Mucosa of gallbladder (tissue), 1 donor: ENCODE data around the gene TNNI3. TPM values are rescaled to one million over a fixed set of nuclear protein-coding genes. Genes with fewer than 3 reads are reported as not detected.
"Not testable (repeated sequence)": the region's sequence is repeated elsewhere in the genome, so short reads cannot be mapped to it uniquely, and the experiment has no call there.

Experiments
- DNase-seq: peaks from one replicate; pipeline ENCODE4 v3.0.0-alpha.2; 2020; ENCODE audit warnings: low spot score
- total RNA-seq: library from RNA; stranded (reverse); gene quantifications from one replicate; pipeline ENCODE4 v1.2.1, GENCODE V29; 2021
- donor health status: DM: no; HTN: no; CAD: no.

Gene TNNI3
- total RNA-seq, 1 donor from 2014 or later: not detected

DNA sequence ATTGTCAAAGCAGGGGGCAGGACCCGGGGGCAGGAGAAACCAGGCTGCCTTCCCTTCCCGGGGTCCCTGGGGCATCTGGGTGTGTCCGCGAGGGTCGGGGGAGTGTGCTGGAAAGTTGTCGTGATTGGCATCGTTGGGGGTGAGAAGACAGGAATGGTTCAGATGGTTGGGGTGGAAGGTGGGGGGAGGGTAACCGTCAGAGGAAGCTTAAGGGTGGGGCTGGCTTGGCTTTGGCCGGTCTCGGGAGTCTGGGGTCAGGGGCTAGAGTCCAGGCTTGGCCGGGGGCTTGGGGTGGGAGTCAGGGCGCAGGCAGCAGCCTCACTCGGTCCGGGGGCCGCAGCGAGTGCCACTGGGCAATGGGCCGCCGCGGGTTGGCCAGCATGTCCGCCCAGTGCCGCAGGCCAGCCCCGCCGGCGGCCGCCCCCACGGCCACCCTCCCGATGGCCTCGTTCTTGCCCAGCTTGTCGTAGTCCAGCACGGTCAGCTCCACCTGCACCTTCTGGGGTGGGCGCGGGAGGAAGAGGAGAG is 15.7 kb upstream of the TNNI3 start:
- DNase-seq: no peak

DNA sequence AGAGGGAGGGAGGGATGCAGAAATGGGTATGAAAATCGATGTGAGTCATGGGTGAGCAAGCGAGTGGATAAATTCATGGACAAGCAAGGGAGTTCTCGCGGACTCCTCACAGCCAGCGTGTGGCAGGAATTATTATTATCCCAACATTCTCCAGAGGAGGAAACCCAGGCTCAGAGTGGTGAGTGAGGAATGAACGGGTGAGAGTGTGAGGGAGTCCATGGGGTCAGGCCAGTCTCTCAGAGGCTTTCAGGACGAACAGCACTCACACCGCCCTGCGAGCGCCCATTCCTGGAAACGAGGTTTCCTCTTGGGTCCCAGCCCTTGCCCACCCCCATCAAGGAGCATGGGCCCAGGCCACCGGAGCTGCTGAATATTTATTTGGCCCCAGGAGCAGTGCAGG is 15.2 kb upstream of the TNNI3 start:
- no peak for DNase-seq

DNA sequence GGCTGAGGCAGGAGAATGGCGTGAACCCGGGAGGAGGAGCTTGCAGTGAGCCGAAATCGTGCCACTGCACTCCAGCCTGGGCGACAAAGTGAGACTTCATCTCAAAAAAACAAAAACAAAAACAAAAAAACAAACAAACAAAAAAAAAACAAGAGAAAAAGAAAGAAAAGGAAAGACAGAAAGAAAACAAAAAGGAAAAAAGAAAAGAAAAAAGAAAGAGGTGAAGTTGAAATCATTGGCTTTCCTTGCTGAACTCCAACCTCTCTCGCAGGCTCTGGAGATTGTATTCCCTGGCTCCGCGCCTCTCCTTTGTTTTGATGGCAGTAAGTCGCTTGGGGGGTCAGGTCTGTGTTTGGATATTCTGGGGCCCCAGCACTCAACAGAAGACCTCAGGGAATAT is 14.8 kb upstream of the TNNI3 start:
- DNase-seq: not testable (repeated sequence)

DNA sequence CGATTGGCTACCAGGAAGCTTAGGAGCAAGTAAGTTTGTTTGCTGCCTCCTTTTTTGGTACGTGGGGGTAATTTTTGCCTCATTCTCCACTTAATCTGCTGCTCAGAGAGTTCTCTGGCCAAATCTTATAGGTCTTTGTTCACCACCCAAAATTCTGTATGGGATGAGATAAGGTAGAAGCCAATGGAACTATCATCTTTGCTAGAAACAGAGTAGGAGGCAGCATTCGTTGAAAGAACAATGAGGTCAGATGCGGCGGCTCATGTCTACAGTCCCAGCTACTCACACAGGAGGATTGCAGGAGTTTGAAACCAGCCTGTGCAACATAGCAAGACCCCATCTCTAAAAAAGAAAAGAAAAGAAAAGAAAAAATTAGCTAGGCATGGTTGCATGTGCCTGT is 13.9 kb upstream of the TNNI3 start:
- no peak for DNase-seq

DNA sequence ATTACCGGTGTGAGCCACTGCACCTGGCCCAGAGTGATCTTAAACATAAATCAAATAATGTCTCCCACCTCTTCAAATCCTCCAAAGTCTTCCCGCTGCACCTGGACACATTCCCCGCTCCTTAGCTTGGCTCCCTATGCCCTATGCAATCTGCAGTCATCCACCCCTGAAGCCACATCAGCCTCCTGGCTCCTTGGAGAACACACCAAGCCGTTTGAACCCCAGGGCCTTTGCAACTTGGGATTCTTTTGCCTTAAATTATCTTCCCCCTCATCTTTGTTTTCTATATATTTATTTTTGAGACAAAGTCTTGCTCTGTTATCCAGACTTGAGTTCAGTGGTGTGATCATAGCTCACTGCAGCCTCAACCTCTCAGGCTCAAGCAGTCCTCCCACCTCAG is 11.6 kb upstream of the TNNI3 start:
- DNase-seq: no peak

DNA sequence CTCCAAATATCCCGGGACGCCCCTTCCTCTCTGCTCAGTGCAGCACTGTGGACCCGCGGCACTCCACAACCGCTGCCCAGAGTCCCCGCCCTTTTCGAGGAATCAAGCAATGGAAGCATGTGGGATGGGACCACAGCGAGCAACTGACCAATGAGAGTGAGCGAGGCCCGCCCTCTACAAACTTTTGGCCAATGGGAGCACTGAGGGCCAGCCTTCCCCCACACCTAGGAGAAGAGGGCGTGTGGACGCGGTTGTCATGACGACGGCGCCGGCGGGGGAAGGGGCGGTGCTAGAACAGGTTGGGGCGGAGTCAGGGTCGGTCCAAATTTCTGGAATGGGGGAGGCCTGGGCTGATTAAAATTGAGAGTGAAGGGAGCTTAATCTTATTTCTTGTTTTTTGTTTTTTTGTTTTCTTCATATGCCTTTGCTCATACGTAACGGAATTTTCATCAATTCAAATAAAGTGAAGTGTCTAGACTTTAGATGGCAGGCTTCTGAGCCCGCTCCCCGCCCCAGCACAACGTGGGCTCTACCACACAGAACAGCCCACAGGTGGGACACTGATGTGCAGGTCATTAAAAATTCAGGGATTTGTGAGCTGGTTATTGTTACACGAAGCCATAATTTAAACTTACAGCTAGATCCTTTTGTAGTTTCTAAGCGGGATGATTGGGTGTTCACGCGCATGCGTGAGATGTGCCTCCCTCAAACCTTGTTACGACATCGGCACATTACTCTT is 9.2 kb upstream of the TNNI3 start, which contains the start of gene DNAAF3:
DNAAF3 (minus strand) TSS at position 84 of the 739 bp plus-strand sequence. CDS start 200 bp downstream, outside the sequence.
- DNase-seq: peak; percentile 95

DNA sequence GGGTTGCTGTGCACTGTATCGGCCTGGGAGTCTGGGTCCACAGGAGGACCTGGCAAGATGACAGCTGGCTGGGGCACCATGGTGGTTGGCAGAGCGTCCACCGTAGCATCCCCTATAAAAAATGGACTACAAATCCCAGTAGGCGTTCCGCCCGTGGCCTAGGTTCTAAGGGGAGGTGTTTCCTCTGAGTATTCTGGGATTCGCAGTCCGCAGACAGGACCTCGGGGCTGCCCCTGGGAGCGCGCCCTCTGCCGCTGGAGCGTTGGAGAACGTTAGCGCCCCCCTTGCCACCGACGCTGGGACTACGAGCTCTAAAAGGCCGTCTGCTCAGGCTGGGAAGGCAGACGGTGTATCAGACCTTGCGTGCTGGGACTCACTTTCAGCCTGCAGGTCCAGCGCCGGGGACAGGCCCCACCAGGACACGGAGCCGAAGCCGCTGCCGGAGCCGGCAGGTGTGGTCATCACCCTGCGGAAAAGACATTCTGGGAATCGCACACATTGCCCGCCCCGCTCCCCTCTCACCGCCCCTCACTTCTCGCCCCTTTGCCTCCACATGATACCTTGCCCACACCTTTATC is 8.5 kb upstream of the TNNI3 start:
- DNase-seq: peak; percentile 43

DNA sequence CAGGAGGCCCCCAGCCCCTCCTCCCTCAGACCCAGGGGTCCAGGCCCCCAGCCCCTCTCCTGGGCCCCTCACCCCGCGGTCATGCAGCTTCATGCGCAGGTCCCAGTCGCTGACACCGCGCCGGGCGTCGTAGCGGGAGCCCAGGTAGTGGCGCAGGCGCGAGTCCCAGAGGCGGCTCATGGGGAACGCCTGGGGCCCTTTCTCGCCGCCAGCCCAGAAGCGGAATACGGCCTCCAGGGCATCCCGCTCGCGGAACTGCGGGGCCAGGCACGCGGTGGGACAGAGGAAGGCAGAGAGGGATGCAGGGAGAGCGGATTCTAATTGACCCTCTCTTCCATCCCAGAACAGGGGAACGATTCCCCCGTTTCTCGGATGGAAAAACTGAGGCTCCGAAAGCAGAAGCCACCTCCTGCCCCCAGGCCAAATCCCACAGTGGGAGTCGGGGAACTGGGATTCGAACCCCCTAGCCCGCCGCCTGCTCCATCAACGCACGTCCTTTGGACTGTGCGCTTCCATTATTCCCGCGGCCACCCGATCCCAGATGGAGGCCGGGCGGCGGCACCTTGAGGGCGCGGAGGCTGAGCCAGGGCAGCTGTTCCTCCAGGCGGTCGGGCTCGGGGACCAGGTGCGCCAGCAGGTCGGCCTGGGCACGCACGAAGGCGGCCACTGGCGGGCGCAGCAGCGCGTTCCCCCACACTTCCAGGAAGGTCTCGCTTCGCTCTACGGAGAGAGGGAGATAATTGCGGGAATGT is 4.2 kb upstream of the TNNI3 start:
- no peak for DNase-seq

DNA sequence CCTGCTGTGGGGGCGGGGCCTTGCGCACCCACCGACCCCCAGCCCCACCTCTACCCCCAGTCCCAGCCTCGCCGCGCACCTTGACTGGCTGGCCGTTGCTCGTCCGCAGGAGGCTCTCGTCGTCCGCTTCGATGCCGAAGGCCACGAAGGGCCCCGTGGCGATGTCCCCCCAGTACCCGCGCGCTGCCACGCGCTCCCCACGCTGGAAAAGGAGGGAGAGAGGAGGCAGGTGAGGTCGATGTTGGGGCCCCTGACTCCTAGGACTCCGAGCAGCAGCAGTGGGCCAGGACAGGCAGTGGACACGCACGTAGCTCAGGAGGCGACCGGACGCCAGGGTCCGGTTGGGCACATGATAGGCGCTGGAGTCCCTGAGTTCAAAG is 3.4 kb upstream of the TNNI3 start:
- no peak for DNase-seq

DNA sequence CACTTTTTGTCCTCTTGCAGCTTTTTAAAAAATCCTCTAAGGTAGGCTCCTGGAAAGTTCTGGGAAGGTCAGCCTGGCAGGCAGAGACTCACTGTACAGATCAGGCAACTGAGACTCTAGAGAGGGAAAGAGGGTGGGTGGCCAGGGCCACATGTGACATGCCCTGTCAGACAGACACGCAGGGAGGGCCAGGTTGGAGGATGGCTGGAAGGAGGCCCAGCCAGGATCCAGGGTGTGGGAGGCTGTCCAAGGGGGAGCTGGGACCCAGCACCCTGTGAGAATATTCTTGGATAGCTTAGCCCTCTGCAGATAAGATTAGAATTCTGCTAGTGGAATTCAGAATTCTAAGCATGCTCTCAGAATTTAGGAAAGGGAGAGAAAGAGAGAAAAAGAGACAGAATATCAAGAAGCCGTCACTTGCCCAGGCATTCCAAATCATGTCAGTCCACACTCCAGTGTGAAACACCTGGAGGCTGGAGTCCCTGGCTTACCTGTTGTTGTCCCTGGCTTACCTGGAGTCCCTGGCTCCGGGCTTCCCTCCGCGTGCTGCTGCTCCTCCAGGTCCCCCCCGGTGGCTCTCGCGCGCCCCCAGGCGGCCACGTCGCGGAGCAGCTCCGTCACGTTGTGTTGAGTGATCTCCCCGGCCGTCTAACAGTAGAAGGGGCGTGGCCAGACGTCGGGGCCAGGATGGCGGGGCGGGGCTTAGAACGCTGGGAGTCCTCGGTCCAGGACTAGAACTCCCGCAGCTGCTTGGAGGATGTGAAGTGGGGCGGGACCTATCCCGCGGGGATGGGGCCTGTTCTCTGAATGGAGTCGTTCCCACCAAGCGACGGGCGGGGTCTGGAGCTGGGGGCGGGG is 2.8 kb upstream of the TNNI3 start:
- DNase-seq: peak; percentile 80

DNA sequence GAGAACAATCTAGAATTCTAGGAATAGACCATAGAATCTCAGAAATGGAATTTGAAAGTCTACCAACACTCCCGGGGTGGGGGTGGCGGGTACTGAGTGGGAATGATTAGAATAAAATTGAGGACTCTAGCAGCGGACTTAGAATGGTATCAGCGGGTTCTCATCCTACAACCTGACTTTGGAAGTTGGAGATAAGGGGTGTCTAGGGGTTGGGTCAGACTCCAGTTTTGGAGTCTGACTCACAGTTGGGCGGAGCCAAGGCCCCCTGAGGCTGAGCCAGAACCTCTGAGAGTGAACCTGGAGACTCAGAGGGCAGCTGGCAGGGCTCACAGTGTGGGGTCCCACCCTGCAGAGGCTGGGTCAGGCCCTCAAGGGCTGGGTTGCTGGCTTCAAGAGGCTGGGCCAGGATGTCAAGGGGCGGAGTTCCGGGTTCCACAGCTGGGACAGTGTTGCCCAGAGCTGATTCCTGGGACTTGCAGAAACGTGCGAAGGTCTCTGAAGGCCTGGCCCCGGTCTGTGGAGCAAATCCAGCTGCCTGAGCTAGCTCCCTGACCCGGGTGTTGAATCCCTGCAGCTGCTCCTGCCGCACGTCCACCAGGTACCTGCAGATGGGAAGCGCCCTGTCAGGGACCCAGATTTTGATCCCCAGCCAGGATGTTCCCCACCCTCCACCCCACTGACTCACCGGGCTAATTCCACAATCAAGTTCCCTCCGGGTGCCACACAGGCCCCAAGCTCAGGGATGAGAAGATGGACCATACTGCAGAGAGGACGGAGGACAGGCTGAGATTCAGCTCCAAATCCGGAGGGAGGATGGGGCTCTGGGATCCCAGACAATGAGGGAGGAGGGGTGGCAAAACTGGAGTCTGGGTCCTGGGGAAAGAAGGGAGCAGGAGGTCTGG is 1.6 kb upstream of the TNNI3 start:
- DNase-seq: no peak

DNA sequence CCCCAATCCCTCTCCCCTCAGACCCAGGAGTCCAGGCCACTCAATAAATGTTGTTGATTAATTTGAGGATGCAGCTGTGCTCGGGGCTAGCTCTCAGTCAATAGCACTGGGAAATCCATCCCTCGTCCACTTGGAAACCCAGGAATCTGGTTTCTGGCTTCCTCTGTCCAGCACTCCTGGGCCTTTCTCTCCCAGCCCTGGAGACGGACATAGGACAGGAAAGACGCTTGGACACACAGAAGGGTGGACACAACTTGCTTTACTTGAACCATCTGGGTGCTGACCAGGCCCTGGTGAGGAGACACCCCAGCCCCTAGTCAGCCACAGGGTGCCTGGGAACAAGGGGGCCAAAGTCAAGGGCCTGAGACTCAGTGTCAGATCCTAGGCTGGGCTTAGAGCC is 891 bp upstream of the TNNI3 start:
- DNase-seq: no peak

DNA sequence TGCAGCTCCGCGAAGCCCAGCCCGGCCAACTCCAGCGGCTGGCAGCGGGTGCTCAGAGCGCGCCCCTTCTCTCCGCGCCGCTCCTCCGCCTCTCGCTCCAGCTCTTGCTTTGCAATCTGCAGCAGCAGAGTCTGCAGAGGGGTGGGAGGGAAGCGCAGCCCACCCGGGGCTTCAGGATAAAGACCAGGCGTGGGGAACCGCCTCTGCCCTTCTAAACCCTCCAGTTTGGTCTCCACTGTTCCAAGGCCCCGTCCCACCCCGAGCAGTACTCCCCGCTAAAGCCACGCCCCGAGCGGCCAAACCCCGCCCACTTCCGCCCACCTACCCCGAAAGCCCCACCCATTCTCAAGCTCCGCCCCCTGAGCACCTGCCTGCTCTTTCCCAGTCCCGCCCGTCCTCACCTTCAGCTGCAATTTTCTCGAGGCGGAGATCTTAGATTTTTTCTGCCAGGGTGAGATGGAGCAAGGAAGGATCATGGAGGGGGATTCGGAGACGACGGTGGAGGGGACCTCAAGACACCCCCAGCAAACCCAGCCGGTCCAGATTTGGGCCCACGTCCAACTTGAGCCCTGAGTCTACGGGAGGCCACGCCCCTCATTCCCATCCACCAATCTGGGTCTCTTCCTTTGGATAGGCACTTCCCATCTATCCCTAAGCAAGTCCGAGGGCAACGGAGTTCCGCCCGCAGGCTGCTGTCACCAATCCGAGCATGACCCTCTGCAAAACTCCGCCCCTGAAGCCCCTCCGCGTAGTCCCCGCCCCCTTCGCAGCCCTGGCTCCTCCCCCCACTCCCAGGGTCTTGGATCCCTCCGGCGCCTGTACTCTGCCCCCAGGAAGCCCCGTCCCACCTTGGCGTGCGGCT is 1.1 kb downstream of the TNNI3 start:
- peak; percentile 75 for DNase-seq

DNA sequence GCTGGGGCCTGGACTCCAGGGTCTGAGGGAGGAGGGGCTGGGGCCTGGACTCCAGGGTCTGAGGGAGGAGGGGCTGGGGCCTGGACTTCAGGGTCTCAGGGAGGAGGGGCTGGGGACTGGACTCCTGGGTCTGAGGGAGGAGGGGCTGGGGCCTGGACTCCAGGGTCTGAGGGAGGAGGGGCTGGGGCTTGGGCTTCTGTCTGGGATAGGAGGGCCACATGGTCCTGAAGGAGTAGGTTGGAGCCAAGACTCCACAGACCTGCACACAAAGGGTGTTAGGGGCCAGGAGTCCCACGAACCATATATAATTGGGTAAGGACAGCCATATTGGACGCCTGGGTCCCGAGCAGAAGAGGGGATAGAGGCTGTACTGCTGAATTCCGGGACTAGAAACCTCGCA is 1.7 kb downstream of the TNNI3 start:
- DNase-seq: not testable (repeated sequence)

DNA sequence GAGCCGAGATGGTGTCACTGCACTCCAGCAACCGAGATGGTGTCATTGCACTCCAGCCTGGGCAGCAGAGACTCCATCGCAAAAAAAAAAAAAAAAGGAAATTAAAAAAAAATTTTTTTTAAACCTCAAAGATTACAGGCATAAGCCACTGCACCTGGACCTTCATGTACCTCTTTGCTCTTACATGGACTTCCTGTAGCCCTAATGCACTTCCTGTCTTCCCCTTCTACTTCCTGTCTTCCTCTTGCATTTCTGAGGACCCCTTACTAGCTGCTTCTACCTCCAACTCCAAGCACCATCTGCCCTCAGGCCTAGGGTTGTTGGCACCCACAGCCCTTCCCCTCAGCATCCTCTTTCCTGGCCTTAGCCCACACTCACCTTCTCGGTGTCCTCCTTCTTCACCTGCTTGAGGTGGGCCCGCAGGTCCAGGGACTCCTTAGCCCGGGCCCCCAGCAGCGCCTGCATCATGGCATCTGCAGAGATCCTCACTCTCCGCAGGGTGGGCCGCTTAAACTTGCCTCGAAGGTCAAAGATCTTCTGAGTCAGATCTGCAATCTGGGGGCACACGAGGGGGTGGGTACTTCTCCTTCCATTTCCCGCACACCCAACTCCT is 3.8 kb downstream of the TNNI3 start:
- DNase-seq: no peak

DNA sequence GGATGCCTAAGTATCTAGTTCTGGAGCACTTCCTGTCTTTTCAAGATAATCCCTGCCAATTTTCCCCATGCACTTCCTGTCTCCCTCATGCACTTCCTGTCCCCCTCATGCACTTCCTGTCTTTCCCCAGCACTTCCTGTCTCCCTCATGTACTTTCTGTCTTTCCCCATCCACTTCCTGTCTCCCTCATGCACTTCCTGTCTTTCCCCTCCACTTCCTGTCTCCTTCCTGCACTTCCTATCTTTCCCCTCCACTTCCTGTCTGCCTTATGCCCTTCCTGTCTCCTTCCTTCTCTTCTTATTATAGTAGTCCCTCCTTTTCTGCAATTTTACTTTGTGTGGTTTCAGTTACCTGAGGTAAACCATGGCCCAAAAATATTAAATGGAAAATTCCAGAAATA is 5.5 kb downstream of the TNNI3 start:
- no peak for DNase-seq

DNA sequence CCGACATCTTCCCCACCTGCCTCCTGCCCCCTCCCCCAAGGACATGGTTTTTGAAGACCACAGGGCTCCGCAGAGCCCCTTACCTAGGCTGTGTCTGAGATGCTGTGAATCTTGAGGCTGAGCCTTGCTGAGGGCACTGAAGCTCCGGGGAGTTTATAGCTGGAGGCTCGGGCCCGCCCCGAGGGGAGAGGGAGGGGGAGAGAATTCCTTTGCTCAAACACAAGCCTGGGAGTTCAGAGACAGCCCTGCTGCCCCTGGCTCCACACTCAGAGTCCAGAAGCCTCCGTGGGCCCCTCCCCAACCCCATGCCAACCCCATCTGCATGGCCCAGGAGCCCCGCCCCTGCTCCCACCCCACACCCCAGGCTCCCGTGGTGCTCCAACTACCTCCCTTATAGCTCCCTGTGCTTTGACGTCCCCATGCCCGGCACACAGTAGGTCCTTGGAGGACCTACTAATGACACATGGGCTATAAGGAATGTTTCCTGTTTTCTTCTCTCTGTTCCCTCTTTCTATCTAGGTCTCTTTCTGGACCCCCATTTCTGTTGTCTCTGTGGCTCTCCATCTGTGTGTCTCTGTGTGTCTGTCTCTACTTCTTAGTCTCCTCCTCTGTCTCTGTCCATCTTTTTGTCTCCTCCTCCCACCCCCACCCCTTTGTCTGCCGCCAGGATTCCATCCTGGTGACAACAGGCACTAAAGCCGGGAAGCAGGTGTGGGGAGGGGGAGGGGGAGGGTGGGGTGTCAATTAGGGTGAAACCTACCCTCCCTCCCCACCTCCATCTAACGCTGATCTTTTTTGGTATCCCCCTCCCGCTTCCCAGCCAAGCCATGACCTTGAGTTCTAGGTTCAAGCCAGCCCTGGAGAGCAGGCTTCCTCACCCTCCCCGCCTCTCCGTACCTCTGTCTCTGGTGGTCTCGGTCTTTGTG is 8.2 kb downstream of the TNNI3 start, which contains the start of gene TNNT1:
TNNT1 (minus strand) TSS at position 129 of the 926 bp plus-strand sequence. CDS start 2,049 bp downstream, outside the sequence.
- DNase-seq: no peak
